Fibroblast of pulmonary artery (primary cell): ENCODE results near the gene NCOR2.

Experiments used
- DNase-seq: peaks from one replicate; pipeline ENCODE4 v3.0.0-alpha.2; 2010; ENCODE audit warnings: low read depth
- H3K4me3 ChIP-seq: replicated peaks from 2 replicates; pipeline ENCODE4 v1.5.1; 2011; ENCODE audit warnings: low read depth, mild to moderate bottlenecking, control low read depth, low read length, moderate library complexity
- CTCF ChIP-seq: IDR thresholded peaks from 2 replicates; pipeline ENCODE4 v1.5.1; 2011; ENCODE audit warnings: mild to moderate bottlenecking, control low read depth, low read length, inconsistent platforms; ENCODE audit errors: missing control alignments

NCOR2 gene

DNA sequence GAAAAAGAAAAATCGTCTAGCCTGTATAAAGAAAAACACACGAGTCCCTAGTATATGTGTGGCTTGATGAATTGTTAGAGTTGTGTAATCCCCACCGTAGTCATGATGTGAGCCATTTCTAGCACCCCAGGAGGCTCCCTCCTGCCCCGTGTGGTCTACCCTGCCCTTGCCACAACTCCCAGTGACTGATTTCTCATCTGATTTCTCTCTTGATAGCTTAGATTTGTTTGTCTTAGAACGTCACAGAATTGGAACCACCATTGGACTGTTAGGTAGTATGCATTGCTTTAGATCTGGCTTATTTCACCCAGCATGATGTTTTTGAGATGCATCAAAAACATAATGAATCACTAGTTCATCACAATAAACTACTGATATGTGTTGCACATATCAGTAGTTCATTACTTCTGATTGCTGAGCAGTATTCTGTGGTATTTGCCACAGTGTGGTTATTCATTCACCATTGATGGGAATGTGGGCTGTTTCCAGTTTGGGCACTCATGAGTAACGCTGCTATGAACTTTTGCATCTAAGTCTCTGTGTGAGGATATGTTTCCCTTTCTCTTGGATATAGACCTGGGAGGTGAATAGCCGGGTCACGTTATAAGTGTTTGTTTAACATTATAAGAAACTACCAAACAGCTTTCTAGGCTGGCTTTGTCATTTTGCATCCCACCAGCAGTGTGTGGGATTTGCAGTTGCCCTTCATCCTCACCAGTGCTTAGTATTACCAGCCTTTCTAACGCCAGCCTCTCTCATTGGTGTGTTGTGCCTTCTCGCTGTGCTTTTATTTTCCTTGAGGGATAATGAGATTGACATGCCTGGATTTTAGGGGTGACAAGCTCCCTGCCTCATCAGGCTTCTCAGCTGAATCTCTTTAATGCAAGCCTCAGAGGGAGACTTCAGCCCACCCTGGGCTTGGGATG lies 31.9 kb upstream of the NCOR2 start:
- DNase-seq: peak; percentile 48
- peak; percentile 25 for TF ChIP-seq CTCF

GRCh38 chr12:124597041-124597440 lies 29.6 kb upstream of the NCOR2 start:
- no peak for TF ChIP-seq CTCF
- H3K4me3 ChIP-seq: no peak overlapping the region
- DNase-seq: no peak

More for the DNA sequence above, 31.9 kb upstream of the NCOR2 start:
- H3K4me3 ChIP-seq: no peak overlapping the region

- TF ChIP-seq CTCF: no peak
- DNase-seq: no peak
Observed at GRCh38 chr12:124595444-124595843, 28.0 kb upstream of the NCOR2 start.

DNA sequence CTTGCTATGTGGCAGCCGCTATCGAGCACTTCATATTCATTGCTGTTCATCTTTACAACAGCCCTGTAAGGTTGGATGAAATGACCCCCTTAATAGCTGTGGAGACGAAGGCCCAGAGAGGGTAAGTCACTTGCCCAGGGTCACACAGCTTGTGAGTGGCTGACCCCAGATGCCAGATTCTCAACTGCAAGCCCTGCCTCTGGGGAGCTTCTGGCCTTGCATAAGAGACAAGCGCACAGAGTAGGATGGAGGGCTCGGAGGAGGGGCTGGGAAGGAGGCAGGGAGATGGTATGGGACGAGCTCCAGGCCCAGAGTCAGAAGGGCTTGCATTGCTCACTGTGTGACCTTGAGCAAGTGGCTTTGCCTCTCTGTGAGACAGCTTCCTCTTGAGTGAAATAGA lies 27.4 kb upstream of the NCOR2 start:
- no peak for TF ChIP-seq CTCF
- no peak for DNase-seq

More at GRCh38 chr12:124595444-124595843, 28.0 kb upstream of the NCOR2 start:
- H3K4me3 ChIP-seq: no peak overlapping the region

GRCh38 chr12:124593851-124594401 lies 26.5 kb upstream of the NCOR2 start:
- no peak overlapping the region for H3K4me3 ChIP-seq
- DNase-seq: no peak
- no peak for TF ChIP-seq CTCF

More for the DNA sequence above, 27.4 kb upstream of the NCOR2 start:
- no peak overlapping the region for H3K4me3 ChIP-seq

DNA sequence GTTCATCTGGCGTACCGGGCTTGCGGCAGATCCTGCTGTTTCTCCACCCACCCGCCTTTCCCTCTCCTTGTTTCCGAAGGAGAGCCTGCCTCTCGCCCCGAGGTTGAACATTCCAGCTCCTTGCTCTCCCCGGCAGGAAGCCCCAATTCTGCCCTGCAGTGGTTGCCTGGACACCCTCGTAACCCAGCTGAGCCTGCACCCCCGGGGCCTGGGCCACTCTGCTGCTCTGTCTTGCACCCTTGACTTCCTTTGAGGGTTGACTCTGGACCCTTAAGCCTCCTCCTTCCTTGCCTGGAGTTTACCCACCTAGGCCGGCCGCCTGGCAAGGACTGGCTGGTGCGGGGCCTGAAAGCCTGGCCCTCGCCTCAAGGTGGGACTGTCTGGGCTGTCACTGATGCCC lies 25.8 kb upstream of the NCOR2 start:
- DNase-seq: no peak
- no peak for TF ChIP-seq CTCF
- H3K4me3 ChIP-seq: no peak overlapping the region
